ENCODE measurements around the gene LMNTD2. TPM values are rescaled to one million over a fixed set of nuclear protein-coding genes. Genes with fewer than 3 reads are reported as not detected.

Gene LMNTD2
- polyA plus RNA-seq, 1 donor from 2014 or later, result 0.61 TPM

DNA sequence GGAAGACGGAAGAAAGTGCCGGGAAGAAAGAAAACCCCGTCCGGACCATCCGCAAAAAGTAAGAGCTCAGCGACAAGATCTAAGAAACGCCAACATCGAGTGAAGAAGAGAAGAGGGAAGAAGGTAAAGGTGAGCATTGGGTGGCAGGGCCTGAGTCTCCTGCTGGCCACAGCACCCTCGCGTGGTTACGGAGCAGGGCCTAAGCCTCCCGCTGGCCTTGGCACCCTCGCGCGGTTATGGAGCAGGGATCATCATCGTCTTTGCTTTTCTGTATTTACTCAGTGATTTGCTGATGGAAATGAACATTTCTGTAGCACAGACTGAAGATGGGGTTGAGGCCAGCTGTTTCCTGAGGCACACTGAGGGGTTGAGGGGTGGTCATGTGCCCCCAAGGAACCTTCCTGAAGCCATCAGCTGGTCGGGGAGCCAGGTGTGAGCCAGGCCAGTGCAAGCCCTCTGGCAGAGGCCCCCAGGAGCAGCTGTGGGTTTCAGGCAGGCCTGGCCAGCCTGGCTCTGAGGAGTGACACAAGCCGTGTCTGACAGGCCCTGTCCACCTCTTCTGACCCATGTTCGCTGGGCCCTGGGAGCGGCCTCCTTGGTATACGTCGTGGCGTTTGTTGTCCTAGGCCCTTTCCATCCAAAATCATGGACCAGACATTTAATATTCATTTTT lies 41.2 kb upstream of the LMNTD2 start:
- Histone ChIP-seq H4K20me1 (ENCODE audit: insufficient read depth) (no peaks in the 10 kb centered on the region), H3K36me3 (ENCODE audit: insufficient read depth, low read length) (no peaks in the 10 kb centered on the region), H2AFZ (ENCODE audit: low read depth, low read length) (no peak overlapping the region), H3K9ac (ENCODE audit: low read length) (no peak overlapping the region), H3K27me3 (ENCODE audit: insufficient read depth, low read depth, low read length) (no peaks in the 10 kb centered on the region), H3K9me3 (ENCODE audit: low read length) (no peaks in the 10 kb centered on the region), H3K27ac (ENCODE audit: low read length) (no peak overlapping the region), H3F3A (ENCODE audit: insufficient read depth, low read length, poor library complexity, severe bottlenecking) (no peaks in the 10 kb centered on the region), H3K79me2 (replicated peaks; ENCODE audit: insufficient read depth, low read length) (no peaks in the 10 kb centered on the region), H3K4me2 (ENCODE audit: low read length) (no peak overlapping the region), H3K9me2 (ENCODE audit: insufficient read depth, low read length) (no peaks in the 10 kb centered on the region), H3K4me3 (ENCODE audit: low read length) (no peak overlapping the region)
- TF ChIP-seq, protein P1, sequence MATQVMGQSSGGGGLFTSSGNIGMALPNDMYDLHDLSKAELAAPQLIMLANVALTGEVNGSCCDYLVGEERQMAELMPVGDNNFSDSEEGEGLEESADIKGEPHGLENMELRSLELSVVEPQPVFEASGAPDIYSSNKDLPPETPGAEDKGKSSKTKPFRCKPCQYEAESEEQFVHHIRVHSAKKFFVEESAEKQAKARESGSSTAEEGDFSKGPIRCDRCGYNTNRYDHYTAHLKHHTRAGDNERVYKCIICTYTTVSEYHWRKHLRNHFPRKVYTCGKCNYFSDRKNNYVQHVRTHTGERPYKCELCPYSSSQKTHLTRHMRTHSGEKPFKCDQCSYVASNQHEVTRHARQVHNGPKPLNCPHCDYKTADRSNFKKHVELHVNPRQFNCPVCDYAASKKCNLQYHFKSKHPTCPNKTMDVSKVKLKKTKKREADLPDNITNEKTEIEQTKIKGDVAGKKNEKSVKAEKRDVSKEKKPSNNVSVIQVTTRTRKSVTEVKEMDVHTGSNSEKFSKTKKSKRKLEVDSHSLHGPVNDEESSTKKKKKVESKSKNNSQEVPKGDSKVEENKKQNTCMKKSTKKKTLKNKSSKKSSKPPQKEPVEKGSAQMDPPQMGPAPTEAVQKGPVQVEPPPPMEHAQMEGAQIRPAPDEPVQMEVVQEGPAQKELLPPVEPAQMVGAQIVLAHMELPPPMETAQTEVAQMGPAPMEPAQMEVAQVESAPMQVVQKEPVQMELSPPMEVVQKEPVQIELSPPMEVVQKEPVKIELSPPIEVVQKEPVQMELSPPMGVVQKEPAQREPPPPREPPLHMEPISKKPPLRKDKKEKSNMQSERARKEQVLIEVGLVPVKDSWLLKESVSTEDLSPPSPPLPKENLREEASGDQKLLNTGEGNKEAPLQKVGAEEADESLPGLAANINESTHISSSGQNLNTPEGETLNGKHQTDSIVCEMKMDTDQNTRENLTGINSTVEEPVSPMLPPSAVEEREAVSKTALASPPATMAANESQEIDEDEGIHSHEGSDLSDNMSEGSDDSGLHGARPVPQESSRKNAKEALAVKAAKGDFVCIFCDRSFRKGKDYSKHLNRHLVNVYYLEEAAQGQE (IDR thresholded peaks at IDR 0.05; ENCODE audit: borderline replicate concordance), result no peak
- TF ChIP-seq POLR2AphosphoS5 (IDR thresholded peaks at IDR 0.05), result no peak
- TF ChIP-seq TAF1 (IDR thresholded peaks at IDR 0.05; ENCODE audit: low read depth), result no peak
- TF ChIP-seq EZH2 (IDR thresholded peaks at IDR 0.05; ENCODE audit: borderline replicate concordance, insufficient read depth, low read length, poor library complexity, severe bottlenecking), result no peak
- TF ChIP-seq RAD21 (conservative IDR thresholded peaks at IDR 0.05), result no peak
- TF ChIP-seq, protein P2, sequence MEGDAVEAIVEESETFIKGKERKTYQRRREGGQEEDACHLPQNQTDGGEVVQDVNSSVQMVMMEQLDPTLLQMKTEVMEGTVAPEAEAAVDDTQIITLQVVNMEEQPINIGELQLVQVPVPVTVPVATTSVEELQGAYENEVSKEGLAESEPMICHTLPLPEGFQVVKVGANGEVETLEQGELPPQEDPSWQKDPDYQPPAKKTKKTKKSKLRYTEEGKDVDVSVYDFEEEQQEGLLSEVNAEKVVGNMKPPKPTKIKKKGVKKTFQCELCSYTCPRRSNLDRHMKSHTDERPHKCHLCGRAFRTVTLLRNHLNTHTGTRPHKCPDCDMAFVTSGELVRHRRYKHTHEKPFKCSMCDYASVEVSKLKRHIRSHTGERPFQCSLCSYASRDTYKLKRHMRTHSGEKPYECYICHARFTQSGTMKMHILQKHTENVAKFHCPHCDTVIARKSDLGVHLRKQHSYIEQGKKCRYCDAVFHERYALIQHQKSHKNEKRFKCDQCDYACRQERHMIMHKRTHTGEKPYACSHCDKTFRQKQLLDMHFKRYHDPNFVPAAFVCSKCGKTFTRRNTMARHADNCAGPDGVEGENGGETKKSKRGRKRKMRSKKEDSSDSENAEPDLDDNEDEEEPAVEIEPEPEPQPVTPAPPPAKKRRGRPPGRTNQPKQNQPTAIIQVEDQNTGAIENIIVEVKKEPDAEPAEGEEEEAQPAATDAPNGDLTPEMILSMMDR (IDR thresholded peaks at IDR 0.05; ENCODE audit: poor library complexity, severe bottlenecking), result no peak
- TF ChIP-seq MXI1 (conservative IDR thresholded peaks at IDR 0.05; ENCODE audit: poor library complexity, severe bottlenecking), result no peak
- TF ChIP-seq EP300 (conservative IDR thresholded peaks at IDR 0.05; ENCODE audit: poor library complexity, severe bottlenecking), result no peak
- no peak for TF ChIP-seq SMC3 (conservative IDR thresholded peaks at IDR 0.05; ENCODE audit: poor library complexity)

DNA sequence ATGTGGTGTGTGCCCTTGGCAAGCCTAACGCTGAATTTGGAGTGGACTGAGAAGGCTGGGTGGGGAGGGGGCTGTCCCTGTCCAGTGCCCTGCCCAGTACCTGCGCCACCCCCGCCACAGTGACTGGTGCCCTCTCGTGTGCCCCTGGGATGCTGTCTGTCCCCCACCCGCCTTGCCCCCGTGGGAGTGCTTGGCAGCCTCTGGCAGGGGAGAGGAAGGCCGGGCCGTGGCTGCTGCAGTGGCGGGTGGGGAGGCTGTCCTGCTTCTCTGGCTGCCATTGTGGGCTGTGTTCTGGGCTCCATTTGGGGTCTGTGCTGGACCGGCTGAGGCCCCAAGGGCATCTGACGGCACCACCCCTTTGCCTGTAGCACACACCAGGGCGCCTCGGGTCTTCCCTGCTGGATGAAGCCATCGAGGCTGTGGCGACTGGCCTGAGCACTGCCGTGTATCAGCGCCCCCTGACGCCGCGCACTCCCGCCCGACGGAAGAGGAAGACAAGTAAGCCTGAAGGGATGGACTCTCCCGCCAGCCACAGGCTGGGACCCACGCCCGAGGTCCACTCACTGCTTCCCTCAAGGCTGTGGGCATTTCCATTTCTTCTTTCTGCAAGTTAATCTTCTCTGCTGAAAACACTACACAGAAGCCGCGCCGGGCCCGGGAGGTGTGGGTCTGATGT lies 37.6 kb upstream of the LMNTD2 start:
- H3K4me3 ChIP-seq (ENCODE audit: low read length), result no peak overlapping the region
- H2AFZ ChIP-seq (ENCODE audit: low read depth, low read length), result no peak overlapping the region
- TF ChIP-seq, protein P1 (IDR thresholded peaks at IDR 0.05; ENCODE audit: borderline replicate concordance), result no peak
- no peak for TF ChIP-seq RAD21 (conservative IDR thresholded peaks at IDR 0.05)
- TF ChIP-seq EP300 (conservative IDR thresholded peaks at IDR 0.05; ENCODE audit: poor library complexity, severe bottlenecking), result no peak
- TF ChIP-seq POLR2AphosphoS5 (IDR thresholded peaks at IDR 0.05), result no peak
- TF ChIP-seq TAF1 (IDR thresholded peaks at IDR 0.05; ENCODE audit: low read depth), result no peak
- TF ChIP-seq, protein P2 (IDR thresholded peaks at IDR 0.05; ENCODE audit: poor library complexity, severe bottlenecking), result no peak
- TF ChIP-seq SMC3 (conservative IDR thresholded peaks at IDR 0.05; ENCODE audit: poor library complexity), result no peak
- no peak for TF ChIP-seq EZH2 (IDR thresholded peaks at IDR 0.05; ENCODE audit: borderline replicate concordance, insufficient read depth, low read length, poor library complexity, severe bottlenecking)
- no peak for TF ChIP-seq MXI1 (conservative IDR thresholded peaks at IDR 0.05; ENCODE audit: poor library complexity, severe bottlenecking)
- H3K9me3 ChIP-seq (ENCODE audit: low read length), result no peaks in the 10 kb centered on the region
- no peak overlapping the region for H3K9ac ChIP-seq (ENCODE audit: low read length)
- H3K9me2 ChIP-seq (ENCODE audit: insufficient read depth, low read length), result no peaks in the 10 kb centered on the region
- no peaks in the 10 kb centered on the region for H3F3A ChIP-seq (ENCODE audit: insufficient read depth, low read length, poor library complexity, severe bottlenecking)
- H3K27me3 ChIP-seq (ENCODE audit: insufficient read depth, low read depth, low read length), result no peaks in the 10 kb centered on the region
- no peak overlapping the region for H3K27ac ChIP-seq (ENCODE audit: low read length)
- peaks cover 4% of the 10 kb centered on the region for H3K36me3 ChIP-seq (ENCODE audit: insufficient read depth, low read length)
- no peaks in the 10 kb centered on the region for H4K20me1 ChIP-seq (ENCODE audit: insufficient read depth)
- H3K79me2 ChIP-seq (replicated peaks; ENCODE audit: insufficient read depth, low read length), result no peaks in the 10 kb centered on the region
- no peak overlapping the region for H3K4me2 ChIP-seq (ENCODE audit: low read length)
